HG03520 (cell line): Measurements from ENCODE around the gene CFI.

Experiments
- ATAC-seq: cut with Tn5 transposase; IDR thresholded peaks from one replicate; pipeline ENCODE4 v1.9.1; 2021; ENCODE audit warnings: mild to moderate bottlenecking, moderate library complexity; ENCODE audit not compliant: unreplicated experiment

Gene CFI

DNA sequence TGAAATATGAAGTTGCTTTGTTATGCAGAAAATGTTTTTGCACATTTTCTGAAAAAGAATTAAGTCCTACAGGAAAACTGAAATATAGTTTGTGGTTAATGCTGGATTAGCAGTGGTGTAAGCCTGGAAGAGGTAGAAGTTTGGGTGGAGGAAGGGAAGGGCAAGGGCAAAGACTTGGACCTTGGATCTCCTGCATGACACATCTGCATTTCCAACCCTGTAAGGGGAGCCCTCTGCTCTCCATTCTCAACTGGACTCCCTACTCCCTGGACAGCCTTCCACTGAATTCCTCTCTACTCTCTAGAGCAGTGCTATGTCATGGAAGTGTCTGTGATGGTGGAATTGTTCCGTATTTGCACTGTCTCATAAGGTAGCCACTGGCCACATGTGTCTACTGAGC lies 103.1 kb downstream of the CFI start:
- no peak for ATAC-seq

DNA sequence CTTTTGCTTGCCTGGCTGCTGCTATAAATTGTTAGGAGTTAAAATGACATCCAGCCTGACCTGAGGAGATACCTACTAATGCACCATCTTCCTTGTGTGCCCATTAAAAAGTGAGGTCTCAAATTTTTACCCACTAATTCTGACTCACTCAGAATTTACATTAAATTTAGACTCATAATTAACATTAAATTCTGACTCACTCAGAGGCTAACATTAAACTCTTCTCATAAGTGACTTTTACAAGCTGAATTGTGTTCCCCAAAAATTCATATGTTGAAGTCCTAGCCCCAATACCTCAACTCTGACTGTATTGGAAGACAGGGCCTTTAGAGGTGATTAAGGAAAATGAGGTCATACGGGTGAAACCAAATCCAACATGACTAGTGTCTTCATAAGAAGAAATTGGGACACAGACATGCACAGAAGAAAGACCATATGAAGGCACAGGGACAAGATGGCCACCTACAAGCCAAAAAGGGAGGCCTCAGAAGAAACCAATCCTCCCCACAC lies 110.3 kb downstream of the CFI start:
- ATAC-seq = no peak
